Fibroblast of lung (primary cell): ENCODE data around the gene OPRM1. TPM values are rescaled to one million over a fixed set of nuclear protein-coding genes. Genes with fewer than 3 reads are reported as not detected.

Source experiments
- DNase-seq, 2 donors: peaks; one replicate each; pipeline versions ENCODE4 v3.0.0 to v3.0.0-alpha.2; 2010; ENCODE audit warnings: low read depth in 2 of 2
- H2AFZ ChIP-seq: 2 replicates; pipeline ENCODE4 v1.5.1; 2012; ENCODE audit warnings: low read length, control low read depth, inconsistent platforms
- H3K27ac ChIP-seq: 2 replicates; pipeline ENCODE4 v1.5.1; 2011; ENCODE audit warnings: low read length, control low read depth; ENCODE audit not compliant: insufficient read depth
- H3K27me3 ChIP-seq: 2 replicates; pipeline ENCODE4 v1.5.1; 2011; ENCODE audit warnings: mild to moderate bottlenecking, low read length; ENCODE audit not compliant: control insufficient read depth, insufficient read depth
- H3K36me3 ChIP-seq: 2 replicates; pipeline ENCODE4 v1.5.1; 2011; ENCODE audit warnings: low read length; ENCODE audit not compliant: control insufficient read depth, insufficient read depth
- H3K4me1 ChIP-seq: 2 replicates; pipeline ENCODE4 v1.5.1; 2011; ENCODE audit warnings: low read length; ENCODE audit not compliant: control insufficient read depth, insufficient read depth; ENCODE audit errors: extremely low read depth
- H3K4me2 ChIP-seq: 2 replicates; pipeline ENCODE4 v1.5.1; 2011; ENCODE audit warnings: low read length, control low read depth; ENCODE audit not compliant: insufficient read depth; ENCODE audit errors: extremely low read depth
- H3K4me3 ChIP-seq, 4 experiments: fragments of 200-600 bp in 1 of 4; sonication (generic) in 1 of 4; replicated peaks in 1 of 4; 2 replicates each; pipeline ENCODE4 v1.5.1; 2011 to 2016; ENCODE audit warnings: low read length in 4 of 4, low read depth in 3 of 4, mild to moderate bottlenecking in 3 of 4, control low read depth in 2 of 4, inconsistent platforms in 1 of 4, mixed read lengths in 1 of 4; ENCODE audit not compliant: insufficient read depth in 1 of 4; ENCODE audit errors: control extremely low read depth in 1 of 4
- H3K79me2 ChIP-seq: 2 replicates; pipeline ENCODE4 v1.5.1; 2012; ENCODE audit warnings: mild to moderate bottlenecking, low read length, inconsistent platforms; ENCODE audit not compliant: control insufficient read depth, insufficient read depth
- H3K9ac ChIP-seq: 2 replicates; pipeline ENCODE4 v1.5.1; 2011; ENCODE audit warnings: mild to moderate bottlenecking, low read length, control low read depth; ENCODE audit not compliant: insufficient read depth
- H3K9me3 ChIP-seq: 2 replicates; pipeline ENCODE4 v1.5.1; 2012; ENCODE audit warnings: low read depth, low read length; ENCODE audit not compliant: control insufficient read depth, insufficient read depth
- H4K20me1 ChIP-seq: 2 replicates; pipeline ENCODE4 v1.5.1; 2011; ENCODE audit warnings: low read length; ENCODE audit not compliant: control insufficient read depth, insufficient read depth; ENCODE audit errors: extremely low read depth
- CTCF ChIP-seq, 2 donors: IDR thresholded peaks in 1 of 2; conservative IDR thresholded peaks in 1 of 2; 1 replicate in 1 of 2; 2 replicates in 1 of 2; pipeline ENCODE4 v1.5.1; 2011 to 2012; ENCODE audit warnings: low read length in 2 of 2, control low read depth in 1 of 2, inconsistent platforms in 1 of 2, low read depth in 1 of 2, mild to moderate bottlenecking in 1 of 2
- EZH2 ChIP-seq: IDR thresholded peaks from 2 replicates; pipeline ENCODE4 v1.5.1; 2012; ENCODE audit warnings: low read length, control low read depth, mild to moderate bottlenecking; ENCODE audit errors: missing control alignments
- polyA plus RNA-seq, 2 donors: library from polyadenylated mRNA; depleted of rRNA in 1 of 2; stranded (reverse) in 1 of 2; unstranded in 1 of 2; fragments of >200 nt; gene quantifications; 2 replicates each; pipeline ENCODE4 v1.2.1, GENCODE V29; 2011 to 2012; ENCODE audit warnings: missing spikeins in 1 of 2
- total RNA-seq: library from RNA; depleted of rRNA; stranded (reverse); fragments of >200 nt; gene quantifications from 2 replicates; pipeline ENCODE4 v1.2.1, GENCODE V29; 2014

The OPRM1 gene
- total and polyA plus RNA-seq, 2 donors (not counting 1 experiment from before 2014, with no cell fraction given), result not detected

- Histone ChIP-seq H3K4me3 (no peak overlapping the region), H3K4me2 (no peak overlapping the region), H3K36me3 (no peaks in the 10 kb centered on the region), H3K9ac (no peak overlapping the region), H3K27ac (no peak overlapping the region), H2AFZ (no peak overlapping the region), H3K79me2 (no peaks in the 10 kb centered on the region), H3K27me3 (no peaks in the 10 kb centered on the region), H3K9me3 (no peaks in the 10 kb centered on the region), H3K4me1 (no peaks in the 10 kb centered on the region), H4K20me1 (no peaks in the 10 kb centered on the region)
- DNase-seq, result no peak
- TF ChIP-seq EZH2, result no peak
- no peak for TF ChIP-seq CTCF (conservative IDR thresholded peaks at IDR 0.05 in 1 of 2, IDR thresholded peaks at IDR 0.05 in 1 of 2; ENCODE audit: low read depth in 1 of 2, low read length in 2 of 2)
These were observed 189.5 kb downstream of the OPRM1 start for GRCh38 chr6:154228521-154228905.

- H3K4me3 ChIP-seq, result no peak overlapping the region
- H3K9ac ChIP-seq, result no peak overlapping the region
- H3K36me3 ChIP-seq, result no peaks in the 10 kb centered on the region
- no peak overlapping the region for H3K27ac ChIP-seq
- H3K79me2 ChIP-seq, result no peaks in the 10 kb centered on the region
- H3K4me1 ChIP-seq, result no peaks in the 10 kb centered on the region
- no peak for TF ChIP-seq EZH2
- no peak for TF ChIP-seq CTCF (conservative IDR thresholded peaks at IDR 0.05 in 1 of 2, IDR thresholded peaks at IDR 0.05 in 1 of 2; ENCODE audit: low read depth in 1 of 2, low read length in 2 of 2)
- no peak overlapping the region for H2AFZ ChIP-seq
- no peak overlapping the region for H3K4me2 ChIP-seq
- no peak for DNase-seq
- H4K20me1 ChIP-seq, result no peaks in the 10 kb centered on the region
- H3K9me3 ChIP-seq, result no peaks in the 10 kb centered on the region
- no peaks in the 10 kb centered on the region for H3K27me3 ChIP-seq
These were observed 190.7 kb downstream of the OPRM1 start for GRCh38 chr6:154229786-154230185.

GRCh38 chr6:154230393-154230792 lies 191.4 kb downstream of the OPRM1 start:
- H3K36me3 ChIP-seq, result no peaks in the 10 kb centered on the region
- no peak for DNase-seq
- H3K9ac ChIP-seq, result no peak overlapping the region
- H3K79me2 ChIP-seq, result no peaks in the 10 kb centered on the region
- H3K4me1 ChIP-seq, result no peaks in the 10 kb centered on the region
- no peak overlapping the region for H3K27ac ChIP-seq
- H3K4me2 ChIP-seq, result no peak overlapping the region
- H4K20me1 ChIP-seq, result no peaks in the 10 kb centered on the region
- H2AFZ ChIP-seq, result no peak overlapping the region
- TF ChIP-seq EZH2 (no peak), CTCF (conservative IDR thresholded peaks at IDR 0.05 in 1 of 2, IDR thresholded peaks at IDR 0.05 in 1 of 2; ENCODE audit: low read depth in 1 of 2, low read length in 2 of 2) (no peak)
- H3K9me3 ChIP-seq, result no peaks in the 10 kb centered on the region
- no peak overlapping the region for H3K4me3 ChIP-seq
- no peaks in the 10 kb centered on the region for H3K27me3 ChIP-seq
